GM12873 (cell line): Measurements from ENCODE around the gene KRT17.

Experiments
- TF ChIP-seq, protein P1 (sequence below): IDR thresholded peaks from 2 replicates; pipeline ENCODE4 v1.5.1; 2012; ENCODE audit warnings: low read depth, mild to moderate bottlenecking, moderate library complexity, low read length, control low read depth; ENCODE audit not compliant: insufficient read depth; ENCODE audit errors: missing control alignments

KRT17 gene

DNA sequence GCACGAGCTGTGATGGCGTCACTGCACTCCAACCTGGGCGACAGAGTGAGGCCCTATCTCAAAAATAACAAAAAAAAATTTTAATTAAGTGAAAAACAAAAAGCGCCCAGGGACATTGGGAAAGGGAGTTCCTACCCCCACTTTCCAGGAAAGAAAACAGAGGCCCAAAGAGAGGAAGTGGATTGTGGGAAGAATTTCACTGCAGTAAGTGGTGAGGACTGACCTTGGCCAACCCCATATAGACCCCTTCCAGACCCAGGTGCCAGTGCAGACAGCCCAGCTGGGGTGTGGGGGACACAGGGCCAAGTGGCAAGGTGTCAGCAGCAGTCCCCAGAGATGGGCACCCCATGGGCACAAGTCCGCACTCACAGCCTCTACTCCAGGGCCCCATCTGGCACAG lies 29.0 kb upstream of the KRT17 start:
- TF ChIP-seq, protein P1, sequence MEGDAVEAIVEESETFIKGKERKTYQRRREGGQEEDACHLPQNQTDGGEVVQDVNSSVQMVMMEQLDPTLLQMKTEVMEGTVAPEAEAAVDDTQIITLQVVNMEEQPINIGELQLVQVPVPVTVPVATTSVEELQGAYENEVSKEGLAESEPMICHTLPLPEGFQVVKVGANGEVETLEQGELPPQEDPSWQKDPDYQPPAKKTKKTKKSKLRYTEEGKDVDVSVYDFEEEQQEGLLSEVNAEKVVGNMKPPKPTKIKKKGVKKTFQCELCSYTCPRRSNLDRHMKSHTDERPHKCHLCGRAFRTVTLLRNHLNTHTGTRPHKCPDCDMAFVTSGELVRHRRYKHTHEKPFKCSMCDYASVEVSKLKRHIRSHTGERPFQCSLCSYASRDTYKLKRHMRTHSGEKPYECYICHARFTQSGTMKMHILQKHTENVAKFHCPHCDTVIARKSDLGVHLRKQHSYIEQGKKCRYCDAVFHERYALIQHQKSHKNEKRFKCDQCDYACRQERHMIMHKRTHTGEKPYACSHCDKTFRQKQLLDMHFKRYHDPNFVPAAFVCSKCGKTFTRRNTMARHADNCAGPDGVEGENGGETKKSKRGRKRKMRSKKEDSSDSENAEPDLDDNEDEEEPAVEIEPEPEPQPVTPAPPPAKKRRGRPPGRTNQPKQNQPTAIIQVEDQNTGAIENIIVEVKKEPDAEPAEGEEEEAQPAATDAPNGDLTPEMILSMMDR = no peak

DNA sequence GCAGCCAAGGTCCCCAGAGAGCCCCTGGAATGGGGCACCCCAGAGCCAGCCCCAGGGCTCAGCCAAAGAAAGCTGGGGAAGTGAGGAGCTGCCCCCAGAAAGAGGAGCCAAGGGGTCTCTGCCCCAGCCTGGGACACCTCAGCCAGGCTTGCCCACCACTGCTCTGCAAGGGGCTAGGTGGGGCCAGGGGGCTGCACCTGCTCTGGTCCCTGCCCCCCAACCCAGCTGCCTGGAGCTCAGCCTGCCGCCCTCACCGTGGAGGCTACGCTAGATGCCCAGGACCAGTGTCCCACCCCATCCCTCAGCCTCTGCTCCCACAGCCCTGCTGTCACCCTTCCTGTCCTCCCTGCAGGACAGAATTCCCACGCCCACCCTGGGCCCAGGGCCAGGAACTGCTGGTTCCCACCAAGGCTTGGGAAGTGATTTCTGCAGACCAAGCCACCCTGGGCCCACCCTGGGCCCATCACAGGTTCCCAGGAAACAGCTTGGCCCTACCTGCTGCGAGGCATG lies 28.1 kb upstream of the KRT17 start:
- TF ChIP-seq, protein P1 = no peak

DNA sequence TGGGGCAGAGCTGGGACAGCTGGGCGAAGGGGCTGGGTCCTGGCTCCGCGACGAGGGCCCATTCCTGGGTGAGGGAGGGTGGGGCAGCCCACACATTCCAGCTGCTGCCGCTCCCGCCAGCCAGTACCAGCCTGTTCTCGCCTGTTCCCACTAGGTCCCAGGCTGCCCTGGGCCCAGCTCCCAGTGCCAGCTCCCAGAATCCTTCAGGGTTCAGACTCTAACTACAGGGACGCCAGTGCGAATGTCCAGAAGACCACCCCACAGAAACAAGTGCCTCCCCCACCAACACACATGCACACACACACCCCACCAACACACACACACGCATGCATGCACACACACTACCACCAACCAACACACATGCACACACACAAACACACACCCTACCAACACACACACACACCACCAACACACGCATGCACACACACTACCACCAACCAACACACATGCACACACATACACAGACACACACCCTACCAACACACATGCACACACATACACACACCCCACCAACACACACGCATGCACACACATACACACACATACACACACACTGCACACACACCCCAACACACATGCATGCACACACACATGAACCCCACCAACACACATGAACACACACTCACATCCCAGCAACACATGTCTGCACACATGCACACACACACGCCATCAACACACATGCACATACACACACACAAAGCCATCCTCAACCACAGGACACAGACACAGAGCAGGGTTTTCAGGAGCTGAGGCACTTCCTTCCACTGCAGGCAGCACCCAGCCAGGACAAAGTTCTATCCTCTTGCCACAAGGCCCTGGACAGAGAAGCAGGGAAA lies 27.5 kb upstream of the KRT17 start:
- TF ChIP-seq, protein P1 = no peak

DNA sequence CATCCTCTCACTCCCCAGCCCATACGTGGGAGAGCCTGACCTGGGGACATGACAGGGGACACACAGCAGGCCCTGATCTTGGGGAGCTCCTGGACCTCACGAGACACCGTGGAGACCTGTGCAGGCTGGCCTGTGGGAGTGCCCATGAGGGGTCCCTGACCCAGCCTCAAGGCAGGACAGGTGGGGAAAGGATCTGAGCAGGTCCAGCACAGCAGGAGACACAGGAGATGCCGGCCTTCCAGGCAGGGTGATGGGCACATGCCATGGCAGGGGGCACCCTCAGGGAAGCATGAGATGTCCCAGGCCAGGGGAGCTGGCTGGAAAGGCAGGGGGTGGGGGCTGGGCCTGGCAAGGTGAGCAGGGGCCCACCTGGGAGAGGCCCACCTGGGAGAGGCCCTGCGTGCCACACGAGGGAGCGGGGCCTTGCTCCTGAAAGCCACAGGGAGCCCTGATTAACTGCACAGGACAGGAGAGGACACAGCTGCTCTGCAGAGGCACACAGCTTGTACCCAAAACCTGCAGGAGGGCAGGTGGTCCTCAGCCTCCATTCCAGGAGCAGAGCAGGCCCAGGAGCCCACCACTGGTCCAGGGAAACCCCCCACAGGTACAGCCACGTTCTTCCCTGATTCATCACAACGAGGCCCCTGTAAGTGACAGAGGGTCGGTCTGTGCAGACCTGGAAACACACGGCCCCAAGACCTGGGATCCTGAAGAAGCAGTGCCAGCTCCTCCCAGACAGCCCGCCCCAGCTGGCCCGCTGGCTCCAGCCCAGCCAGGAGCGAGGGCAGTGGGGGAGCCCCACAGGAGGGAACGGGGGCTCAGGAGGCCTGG lies 26.6 kb upstream of the KRT17 start:
- TF ChIP-seq, protein P1 = no peak

DNA sequence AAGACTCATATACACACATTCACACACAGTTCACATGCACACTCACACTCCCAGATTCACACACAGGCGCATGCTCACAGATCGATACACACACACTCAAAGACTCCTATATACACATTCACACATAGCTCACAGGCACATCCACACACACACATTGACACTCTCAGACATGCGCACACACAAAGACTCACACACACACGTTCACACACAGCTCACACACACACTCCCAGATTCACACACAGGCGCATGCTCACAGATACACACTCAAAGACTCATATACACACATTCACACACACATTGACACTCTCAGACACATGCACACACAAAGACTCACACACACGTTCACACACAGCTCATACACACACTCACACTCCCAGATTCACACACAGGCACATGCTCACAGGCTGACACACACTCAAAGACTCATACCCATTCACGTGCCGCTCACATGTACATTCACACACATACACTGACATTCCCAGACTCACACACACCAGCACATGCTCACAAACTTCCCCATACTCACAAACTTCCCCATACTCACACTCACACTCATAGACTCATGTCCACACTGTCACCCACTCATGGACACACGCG lies 25.6 kb upstream of the KRT17 start:
- TF ChIP-seq, protein P1 = no peak

DNA sequence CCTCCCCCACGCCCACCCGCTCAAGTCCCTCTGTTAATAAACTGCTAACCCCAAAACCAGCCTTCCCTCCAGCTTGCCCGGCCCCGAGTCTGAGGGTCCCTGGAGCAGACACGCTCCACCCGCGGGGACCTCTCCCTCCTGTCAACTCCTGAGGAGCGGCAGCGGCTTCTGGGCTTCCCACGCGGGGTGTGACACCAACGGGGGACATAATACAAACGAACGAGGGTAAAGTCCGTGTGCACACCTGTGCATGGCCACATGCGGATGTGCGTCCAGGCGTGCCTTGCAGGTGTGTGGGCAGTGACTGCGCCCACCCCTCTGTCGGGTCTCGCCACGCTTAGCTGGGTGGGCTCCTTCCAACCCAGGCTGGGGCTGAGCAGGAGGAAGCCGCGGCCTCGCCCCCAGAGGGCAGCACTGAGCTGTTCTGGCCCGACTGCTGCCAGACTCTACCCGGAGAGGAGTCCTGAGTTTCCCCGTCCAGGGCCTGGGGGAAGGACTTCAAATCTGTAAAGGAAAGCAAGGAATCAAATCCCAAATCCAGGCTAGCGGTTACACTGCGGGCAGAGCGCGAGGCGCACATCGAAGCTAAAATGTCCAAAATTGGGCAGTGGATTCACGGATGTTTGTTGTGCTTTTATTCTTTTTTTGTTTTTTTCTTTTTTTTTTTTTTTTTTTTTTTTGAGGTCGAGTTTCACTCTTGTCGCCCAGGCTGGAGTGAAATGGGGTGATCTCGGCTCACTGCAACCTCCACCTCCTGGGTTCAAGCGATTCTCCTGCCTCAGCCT lies 24.2 kb upstream of the KRT17 start:
- TF ChIP-seq, protein P1 = peak; percentile 97

DNA sequence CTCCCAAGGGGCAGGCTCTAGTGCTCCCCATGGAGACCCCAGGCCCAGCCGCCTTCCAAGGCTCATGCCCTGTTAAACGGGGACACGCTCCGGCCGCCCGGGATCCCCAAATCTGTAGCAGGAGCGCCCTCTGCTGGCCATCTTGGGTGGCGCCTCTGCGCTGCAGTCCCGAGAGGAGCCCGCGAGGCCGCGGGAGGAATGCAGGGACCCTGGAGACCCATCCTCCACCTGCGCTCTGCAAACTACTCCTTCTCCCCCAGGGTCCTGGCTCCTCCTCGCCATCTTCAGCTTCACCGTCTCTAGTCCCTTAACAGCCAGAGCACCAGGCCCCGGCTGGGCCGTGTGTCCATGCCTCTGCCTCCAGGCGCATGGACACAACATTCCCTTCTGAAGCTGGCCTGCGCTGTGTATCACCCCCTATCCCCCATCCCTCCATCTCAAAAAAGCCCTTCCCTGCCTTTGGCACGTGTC lies 23.6 kb upstream of the KRT17 start:
- TF ChIP-seq, protein P1 = peak; percentile 95
